Measurements from ENCODE around the gene APPL2. TPM values are rescaled to one million over a fixed set of nuclear protein-coding genes. Genes with fewer than 3 reads are reported as not detected.

Gene APPL2
- total RNA-seq, 1 donor from 2014 or later = 47.5 TPM

DNA sequence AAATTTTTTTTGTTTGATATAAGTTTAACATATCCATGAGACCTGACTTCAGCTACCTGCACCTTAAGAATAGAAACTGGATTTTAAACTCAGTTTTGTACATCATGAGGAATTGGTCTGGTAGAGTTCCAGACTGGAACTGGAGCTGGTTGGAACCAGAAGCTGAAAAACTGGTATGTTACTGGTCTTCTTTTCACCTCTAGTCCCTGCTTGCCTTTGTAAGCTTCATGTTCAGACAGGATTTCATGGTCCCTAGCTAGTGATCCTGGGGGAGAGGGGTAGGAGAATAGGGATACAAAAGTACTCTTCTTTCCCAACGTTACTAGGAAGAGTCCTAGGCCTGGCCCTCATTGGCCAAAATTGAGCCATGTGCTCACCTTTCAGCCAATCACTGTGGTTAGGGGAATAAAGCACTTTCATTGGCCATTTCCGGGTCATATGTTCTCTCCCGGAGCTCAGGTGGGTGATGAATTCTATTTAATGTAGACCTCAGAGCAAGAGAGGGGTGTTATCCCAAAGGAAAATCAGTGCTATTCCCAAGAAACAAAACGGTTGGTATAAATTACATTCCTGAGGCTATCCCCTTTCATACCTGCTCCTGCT lies 36.9 kb upstream of the APPL2 start:
- H3K4me1 Mint-ChIP-seq (ENCODE audit: low read depth) = no peaks in the 10 kb centered on the region
- no peaks in the 10 kb centered on the region for H3K36me3 Mint-ChIP-seq (ENCODE audit: low read depth)
- H3K4me3 Mint-ChIP-seq (ENCODE audit: unreplicated experiment) = no peak overlapping the region
- no peak overlapping the region for H3K27ac Mint-ChIP-seq (ENCODE audit: unreplicated experiment)
- no peaks in the 10 kb centered on the region for H3K27me3 Mint-ChIP-seq (ENCODE audit: low read depth)
- DNase-seq (ENCODE audit: low spot score) = no peak
- no peaks in the 10 kb centered on the region for H3K9me3 Mint-ChIP-seq (ENCODE audit: low read depth)
- TF ChIP-seq, protein P1, sequence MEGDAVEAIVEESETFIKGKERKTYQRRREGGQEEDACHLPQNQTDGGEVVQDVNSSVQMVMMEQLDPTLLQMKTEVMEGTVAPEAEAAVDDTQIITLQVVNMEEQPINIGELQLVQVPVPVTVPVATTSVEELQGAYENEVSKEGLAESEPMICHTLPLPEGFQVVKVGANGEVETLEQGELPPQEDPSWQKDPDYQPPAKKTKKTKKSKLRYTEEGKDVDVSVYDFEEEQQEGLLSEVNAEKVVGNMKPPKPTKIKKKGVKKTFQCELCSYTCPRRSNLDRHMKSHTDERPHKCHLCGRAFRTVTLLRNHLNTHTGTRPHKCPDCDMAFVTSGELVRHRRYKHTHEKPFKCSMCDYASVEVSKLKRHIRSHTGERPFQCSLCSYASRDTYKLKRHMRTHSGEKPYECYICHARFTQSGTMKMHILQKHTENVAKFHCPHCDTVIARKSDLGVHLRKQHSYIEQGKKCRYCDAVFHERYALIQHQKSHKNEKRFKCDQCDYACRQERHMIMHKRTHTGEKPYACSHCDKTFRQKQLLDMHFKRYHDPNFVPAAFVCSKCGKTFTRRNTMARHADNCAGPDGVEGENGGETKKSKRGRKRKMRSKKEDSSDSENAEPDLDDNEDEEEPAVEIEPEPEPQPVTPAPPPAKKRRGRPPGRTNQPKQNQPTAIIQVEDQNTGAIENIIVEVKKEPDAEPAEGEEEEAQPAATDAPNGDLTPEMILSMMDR (IDR thresholded peaks at IDR 0.05) = no peak

DNA sequence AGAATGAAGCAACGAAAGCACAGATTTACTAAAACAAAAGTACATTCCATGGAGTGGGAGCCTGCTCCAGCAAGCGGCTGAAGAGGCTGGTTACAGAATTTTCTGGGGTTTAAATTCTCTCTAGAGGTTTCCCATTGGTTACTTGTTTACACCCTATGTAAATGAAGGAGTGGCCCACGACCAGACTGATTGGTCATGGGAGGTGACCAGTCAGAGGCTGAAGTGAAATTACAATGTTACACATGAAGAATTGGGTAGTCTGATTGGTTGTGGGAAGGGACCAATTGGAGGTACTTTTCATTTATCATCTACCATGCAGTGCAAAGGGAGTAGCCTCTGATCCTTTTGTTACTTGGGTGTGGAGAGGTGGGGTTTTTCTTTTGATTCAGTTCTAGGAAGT lies 36.2 kb upstream of the APPL2 start:
- H3K4me1 Mint-ChIP-seq (ENCODE audit: low read depth) = no peaks in the 10 kb centered on the region
- no peak for DNase-seq (ENCODE audit: low spot score)

DNA sequence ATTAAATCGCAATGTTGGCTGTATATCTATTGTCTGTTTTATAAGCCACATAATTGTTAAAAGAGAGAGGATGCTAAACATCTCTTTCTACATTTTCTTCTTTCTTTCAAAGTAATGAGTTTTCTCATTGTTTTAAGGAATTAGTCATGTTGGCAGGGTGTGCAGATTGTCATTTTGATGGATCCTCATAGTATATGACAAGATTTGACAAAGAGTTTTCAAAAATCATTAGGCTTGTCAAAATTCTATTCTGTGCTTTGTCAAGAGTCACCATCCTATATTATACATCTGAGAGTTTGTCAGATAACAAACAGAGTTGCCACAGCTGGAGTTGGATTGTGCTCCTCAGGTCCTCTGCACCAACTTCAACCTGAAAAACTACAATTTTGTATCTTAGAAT lies 35.4 kb upstream of the APPL2 start:
- Mint-ChIP-seq H3K27me3 (ENCODE audit: low read depth) (no peaks in the 10 kb centered on the region), H3K9me3 (ENCODE audit: low read depth) (no peaks in the 10 kb centered on the region), H3K36me3 (ENCODE audit: low read depth) (no peaks in the 10 kb centered on the region), H3K4me3 (ENCODE audit: unreplicated experiment) (no peak overlapping the region), H3K27ac (ENCODE audit: unreplicated experiment) (no peak overlapping the region), H3K4me1 (ENCODE audit: low read depth) (no peaks in the 10 kb centered on the region)
- DNase-seq (ENCODE audit: low spot score) = no peak
- TF ChIP-seq, protein P1 (IDR thresholded peaks at IDR 0.05) = no peak

More for the DNA sequence above, 36.2 kb upstream of the APPL2 start:
- TF ChIP-seq, protein P1 (IDR thresholded peaks at IDR 0.05) = no peak
- no peaks in the 10 kb centered on the region for H3K27me3 Mint-ChIP-seq (ENCODE audit: low read depth)
- no peak overlapping the region for H3K4me3 Mint-ChIP-seq (ENCODE audit: unreplicated experiment)
- H3K36me3 Mint-ChIP-seq (ENCODE audit: low read depth) = no peaks in the 10 kb centered on the region
- H3K27ac Mint-ChIP-seq (ENCODE audit: unreplicated experiment) = no peak overlapping the region
- no peaks in the 10 kb centered on the region for H3K9me3 Mint-ChIP-seq (ENCODE audit: low read depth)

DNA sequence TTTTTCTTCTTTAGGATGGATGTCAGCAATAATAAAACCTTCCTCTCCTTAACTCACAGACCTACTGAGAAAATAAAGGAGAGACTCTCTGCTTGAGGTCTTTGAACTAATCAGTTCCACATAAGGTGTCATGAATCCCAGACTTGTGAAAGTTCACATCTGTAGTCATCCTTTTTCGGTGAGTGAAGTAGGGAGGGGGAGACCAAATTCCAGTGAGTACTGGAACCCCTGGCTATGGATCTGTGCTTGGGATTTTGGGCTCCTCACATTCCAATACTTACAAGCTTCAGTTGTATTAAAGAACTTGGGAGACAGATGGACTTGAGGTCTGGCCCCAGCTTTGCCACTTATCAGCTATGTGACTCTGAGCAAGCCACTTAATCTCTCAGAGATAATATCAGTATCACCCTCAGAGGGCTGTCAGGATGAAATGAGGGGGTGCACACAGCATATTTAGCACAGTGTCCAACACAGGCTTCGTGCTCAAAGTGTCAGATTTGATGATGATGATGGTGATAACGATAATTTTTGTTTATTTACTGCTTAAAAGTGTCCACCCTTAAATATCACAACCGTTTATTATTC lies 34.8 kb upstream of the APPL2 start:
- no peaks in the 10 kb centered on the region for H3K4me1 Mint-ChIP-seq (ENCODE audit: low read depth)

DNA sequence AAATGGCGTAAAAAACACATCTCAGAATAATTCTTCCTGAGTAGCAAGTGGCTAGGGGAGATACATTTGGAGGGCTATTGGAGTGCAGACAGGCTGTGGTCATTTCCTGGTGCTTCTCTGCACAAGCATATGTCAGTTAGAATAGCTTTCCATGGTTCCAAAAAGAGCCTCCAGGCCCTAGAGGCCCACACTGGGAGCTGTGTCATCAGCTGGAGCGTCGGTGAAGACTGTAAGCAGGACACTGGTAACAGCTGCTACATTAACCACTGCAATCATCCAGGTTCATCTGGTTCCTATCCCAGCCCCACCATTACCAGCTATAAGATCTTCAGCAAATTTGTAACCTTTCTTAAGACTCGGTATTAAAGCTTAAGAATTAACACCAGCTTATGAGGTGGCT lies 31.7 kb upstream of the APPL2 start:
- TF ChIP-seq, protein P1 (IDR thresholded peaks at IDR 0.05) = no peak
- no peaks in the 10 kb centered on the region for H3K36me3 Mint-ChIP-seq (ENCODE audit: low read depth)
- peaks cover 2% of the 10 kb centered on the region for H3K4me1 Mint-ChIP-seq (ENCODE audit: low read depth)
- no peaks in the 10 kb centered on the region for H3K9me3 Mint-ChIP-seq (ENCODE audit: low read depth)
- H3K27me3 Mint-ChIP-seq (ENCODE audit: low read depth) = no peaks in the 10 kb centered on the region
- H3K27ac Mint-ChIP-seq (ENCODE audit: unreplicated experiment) = no peak overlapping the region
- no peak for DNase-seq (ENCODE audit: low spot score)
- no peak overlapping the region for H3K4me3 Mint-ChIP-seq (ENCODE audit: unreplicated experiment)

More for the DNA sequence above, 34.8 kb upstream of the APPL2 start:
- TF ChIP-seq, protein P1 (IDR thresholded peaks at IDR 0.05) = no peak
- H3K36me3 Mint-ChIP-seq (ENCODE audit: low read depth) = no peaks in the 10 kb centered on the region
- no peak overlapping the region for H3K4me3 Mint-ChIP-seq (ENCODE audit: unreplicated experiment)
- no peaks in the 10 kb centered on the region for H3K9me3 Mint-ChIP-seq (ENCODE audit: low read depth)
- no peak overlapping the region for H3K27ac Mint-ChIP-seq (ENCODE audit: unreplicated experiment)
- H3K27me3 Mint-ChIP-seq (ENCODE audit: low read depth) = no peaks in the 10 kb centered on the region
- DNase-seq (ENCODE audit: low spot score) = no peak

Data from chondrocyte (in vitro differentiated cells).